HCT116 (cell line): Measurements from ENCODE around the gene DOK1.

ENCODE experiments used
- ATF3 ChIP-seq: IDR thresholded peaks from 2 replicates; pipeline ENCODE4 v1.6.1; 2012
- CEBPB ChIP-seq: IDR thresholded peaks from 2 replicates; pipeline ENCODE4 v1.6.1; 2012; ENCODE audit warnings: low read depth
- EGR1 ChIP-seq: IDR thresholded peaks from 2 replicates; pipeline ENCODE4 v1.6.1; 2012; ENCODE audit warnings: low read depth
- EZH2 ChIP-seq: fragments of 200-600 bp; sonication (generic); IDR thresholded peaks from 2 replicates; pipeline ENCODE4 v1.6.1; 2017; ENCODE audit warnings: antibody characterized with exemption, mixed run types
- MAX ChIP-seq: IDR thresholded peaks from 2 replicates; pipeline ENCODE4 v1.6.1; 2012
- POLR2A ChIP-seq: IDR thresholded peaks from 2 replicates; pipeline ENCODE4 v1.7.0; 2011; ENCODE audit warnings: borderline replicate concordance; ENCODE audit not compliant: insufficient read depth, insufficient read length; ENCODE audit errors: extremely low read depth
- POLR2AphosphoS5 ChIP-seq: IDR thresholded peaks from 2 replicates; pipeline ENCODE4 v1.6.1; 2011; ENCODE audit warnings: mild to moderate bottlenecking, low read depth, low read length, moderate library complexity
- RAD21 ChIP-seq: IDR thresholded peaks from 2 replicates; pipeline ENCODE4 v1.6.1; 2012; ENCODE audit warnings: low read depth, mild to moderate bottlenecking
- ZBTB33 ChIP-seq: IDR thresholded peaks from 2 replicates; pipeline ENCODE4 v1.6.1; 2011; ENCODE audit warnings: mild to moderate bottlenecking, low read length, moderate library complexity; ENCODE audit not compliant: insufficient replicate concordance; ENCODE audit errors: extremely low read depth
- ZFX ChIP-seq: fragments of 450-650 bp; IDR thresholded peaks from 2 replicates; pipeline ENCODE4 v1.6.1; 2017
- ZNF274 ChIP-seq: fragments of 200-500 bp; sonication (Bioruptor generic); IDR thresholded peaks from 2 replicates; pipeline ENCODE4 v1.6.1; 2014; ENCODE audit warnings: mild to moderate bottlenecking, low read depth, low read length, inconsistent platforms
- TF ChIP-seq, protein P1 (sequence below), 3 experiments: fragments of 200-600 bp in 1 of 3; sonication (generic) in 1 of 3; IDR thresholded peaks in 2 of 3; conservative IDR thresholded peaks in 1 of 3; 2 replicates each; pipeline ENCODE4 v1.5.1; 2012 to 2017; ENCODE audit warnings: low read depth in 2 of 3, low read length in 2 of 3, antibody characterized with exemption in 1 of 3, borderline replicate concordance in 1 of 3, control low read depth in 1 of 3, mild to moderate bottlenecking in 1 of 3, mixed read lengths in 1 of 3, mixed run types in 1 of 3, moderate library complexity in 1 of 3; ENCODE audit not compliant: insufficient read depth in 1 of 3

DNA sequence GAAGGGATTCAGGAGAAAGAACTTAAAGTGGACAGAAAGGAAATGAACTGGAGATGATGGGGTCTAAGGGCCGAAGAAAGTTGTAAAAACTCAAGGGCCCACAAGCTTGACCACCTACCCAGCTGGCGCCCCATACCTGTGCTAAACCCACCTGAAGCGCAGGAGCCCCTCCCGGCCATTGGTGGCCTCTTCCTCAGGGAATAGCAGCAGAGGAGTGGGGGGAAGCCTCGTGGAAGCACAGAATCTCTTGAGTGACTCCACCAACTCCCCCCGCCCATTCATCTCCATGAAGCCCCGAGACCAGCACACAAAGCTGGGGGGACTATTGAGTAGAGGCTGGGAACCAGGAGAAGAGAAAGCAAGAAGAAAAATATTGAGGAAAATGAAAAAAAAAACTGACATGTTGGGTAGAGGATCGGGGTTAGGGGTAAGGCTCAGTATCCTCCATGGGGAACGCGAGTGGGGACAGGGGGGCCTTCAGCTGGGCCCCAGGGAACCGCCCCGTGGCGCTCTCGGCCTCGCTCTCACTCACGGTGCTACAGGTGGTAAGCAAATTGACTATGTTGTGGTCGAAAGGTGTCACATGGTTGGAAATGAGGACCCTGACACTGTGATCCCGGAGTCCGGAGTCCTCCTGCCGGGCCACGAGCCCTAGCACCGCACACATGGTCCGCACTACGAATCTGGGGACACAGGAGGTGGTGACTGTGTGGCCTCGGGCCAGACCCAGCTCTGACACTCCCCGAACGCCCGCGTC lies 25.7 kb upstream of the DOK1 start:
- TF ChIP-seq, protein P1, sequence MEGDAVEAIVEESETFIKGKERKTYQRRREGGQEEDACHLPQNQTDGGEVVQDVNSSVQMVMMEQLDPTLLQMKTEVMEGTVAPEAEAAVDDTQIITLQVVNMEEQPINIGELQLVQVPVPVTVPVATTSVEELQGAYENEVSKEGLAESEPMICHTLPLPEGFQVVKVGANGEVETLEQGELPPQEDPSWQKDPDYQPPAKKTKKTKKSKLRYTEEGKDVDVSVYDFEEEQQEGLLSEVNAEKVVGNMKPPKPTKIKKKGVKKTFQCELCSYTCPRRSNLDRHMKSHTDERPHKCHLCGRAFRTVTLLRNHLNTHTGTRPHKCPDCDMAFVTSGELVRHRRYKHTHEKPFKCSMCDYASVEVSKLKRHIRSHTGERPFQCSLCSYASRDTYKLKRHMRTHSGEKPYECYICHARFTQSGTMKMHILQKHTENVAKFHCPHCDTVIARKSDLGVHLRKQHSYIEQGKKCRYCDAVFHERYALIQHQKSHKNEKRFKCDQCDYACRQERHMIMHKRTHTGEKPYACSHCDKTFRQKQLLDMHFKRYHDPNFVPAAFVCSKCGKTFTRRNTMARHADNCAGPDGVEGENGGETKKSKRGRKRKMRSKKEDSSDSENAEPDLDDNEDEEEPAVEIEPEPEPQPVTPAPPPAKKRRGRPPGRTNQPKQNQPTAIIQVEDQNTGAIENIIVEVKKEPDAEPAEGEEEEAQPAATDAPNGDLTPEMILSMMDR (IDR thresholded peaks at IDR 0.05 in 2 of 3, conservative IDR thresholded peaks at IDR 0.05 in 1 of 3; ENCODE audit: borderline replicate concordance in 1 of 3, insufficient read depth in 1 of 3, low read depth in 2 of 3, low read length in 2 of 3), result 0 out of 6 replicates have a peak, but pooled peaks of 1 of the 3 experiments have one; percentile 11
- TF ChIP-seq POLR2A (no peak), ZBTB33 (no peak), ZNF274 (no peak), EZH2 (no peak), POLR2AphosphoS5 (no peak), RAD21 (no peak), ZFX (no peak), CEBPB (no peak), MAX (no peak), ATF3 (no peak), EGR1 (no peak)
